H9 (cell line): ENCODE results near the gene APRT. TPM values are rescaled to one million over a fixed set of nuclear protein-coding genes. Genes with fewer than 3 reads are reported as not detected.
A peak's percentile ranks its signal among the peaks of the same experiment; 100 is the strongest.

Source experiments
- DNase-seq: peaks from one replicate; pipeline ENCODE4 v3.0.0-alpha.2; 2017
- H2AFZ ChIP-seq: one replicate; pipeline ENCODE4 v1.6.1; 2013; ENCODE audit warnings: mild to moderate bottlenecking, low read length, control low read depth, moderate library complexity
- H2AK5ac ChIP-seq: 2 replicates; pipeline ENCODE4 v1.6.1; 2013; ENCODE audit warnings: low read length, control low read depth, mixed read lengths; ENCODE audit not compliant: insufficient read length
- H2BK120ac ChIP-seq: one replicate; pipeline ENCODE4 v1.6.1; 2013; ENCODE audit warnings: low read depth, mild to moderate bottlenecking, low read length, control low read depth, inconsistent platforms; ENCODE audit not compliant: poor library complexity, severe bottlenecking
- H2BK12ac ChIP-seq: 2 replicates; pipeline ENCODE4 v1.6.1; 2013; ENCODE audit warnings: low read length, control low read depth, mixed read lengths, low read depth; ENCODE audit not compliant: insufficient read length
- H2BK15ac ChIP-seq: 2 replicates; pipeline ENCODE4 v1.6.1; 2013; ENCODE audit warnings: low read depth, low read length, control low read depth
- H2BK20ac ChIP-seq: one replicate; pipeline ENCODE4 v1.6.1; 2013; ENCODE audit warnings: low read depth, mild to moderate bottlenecking, low read length, control low read depth, inconsistent platforms; ENCODE audit not compliant: poor library complexity, severe bottlenecking
- H2BK5ac ChIP-seq: 2 replicates; pipeline ENCODE4 v1.6.1; 2013; ENCODE audit warnings: low read length, control low read depth, mixed read lengths; ENCODE audit not compliant: insufficient read length
- H3K14ac ChIP-seq: 2 replicates; pipeline ENCODE4 v1.6.1; 2013; ENCODE audit warnings: low read length, control low read depth; ENCODE audit not compliant: insufficient read depth
- H3K18ac ChIP-seq: 2 replicates; pipeline ENCODE4 v1.6.1; 2013; ENCODE audit warnings: low read depth, mild to moderate bottlenecking, mixed read lengths, low read length, control low read depth; ENCODE audit not compliant: insufficient read length
- H3K23ac ChIP-seq: 2 replicates; pipeline ENCODE4 v1.6.1; 2013; ENCODE audit warnings: low read length, control low read depth, mixed read lengths, low read depth; ENCODE audit not compliant: insufficient read length
- H3K23me2 ChIP-seq: 2 replicates; pipeline ENCODE4 v1.6.1; 2013; ENCODE audit warnings: low read depth, mild to moderate bottlenecking, mixed read lengths, low read length, control low read depth; ENCODE audit not compliant: insufficient read length, poor library complexity, severe bottlenecking
- H3K27ac ChIP-seq: 2 replicates; pipeline ENCODE4 v1.5.1; 2013; ENCODE audit warnings: low read length, control low read depth, mixed read lengths, low read depth; ENCODE audit not compliant: insufficient read length
- H3K27me3 ChIP-seq: 2 replicates; pipeline ENCODE4 v1.6.1; 2013; ENCODE audit warnings: low read length, control low read depth, inconsistent platforms; ENCODE audit not compliant: insufficient read depth
- H3K4ac ChIP-seq: 2 replicates; pipeline ENCODE4 v1.6.1; 2013; ENCODE audit warnings: low read depth, mild to moderate bottlenecking, control low read depth, inconsistent platforms, low read length, moderate library complexity
- H3K4me1 ChIP-seq: 2 replicates; pipeline ENCODE4 v1.6.1; 2013; ENCODE audit warnings: low read length, control low read depth, inconsistent platforms; ENCODE audit not compliant: insufficient read depth
- H3K4me2 ChIP-seq: 2 replicates; pipeline ENCODE4 v1.6.1; 2013; ENCODE audit warnings: low read length, control low read depth, mixed read lengths; ENCODE audit not compliant: insufficient read length, insufficient read depth
- H3K56ac ChIP-seq: 2 replicates; pipeline ENCODE4 v1.6.1; 2013; ENCODE audit warnings: low read depth, mild to moderate bottlenecking, mixed read lengths, low read length, control low read depth; ENCODE audit not compliant: insufficient read length
- H3K79me1 ChIP-seq: 2 replicates; pipeline ENCODE4 v1.6.1; 2013; ENCODE audit warnings: low read depth, mild to moderate bottlenecking, moderate library complexity, low read length, control low read depth, inconsistent platforms; ENCODE audit not compliant: insufficient read depth, poor library complexity, severe bottlenecking
- H3K79me2 ChIP-seq: 2 replicates; pipeline ENCODE4 v1.6.1; 2013; ENCODE audit warnings: low read length, control low read depth, inconsistent platforms; ENCODE audit not compliant: insufficient read depth
- H3K9ac ChIP-seq: 2 replicates; pipeline ENCODE4 v1.6.1; 2013; ENCODE audit warnings: low read length, control low read depth, mixed read lengths; ENCODE audit not compliant: insufficient read length; ENCODE audit errors: extremely low read depth
- H3K9me3 ChIP-seq: one replicate; pipeline ENCODE4 v1.6.1; 2013; ENCODE audit warnings: low read depth, low read length, inconsistent platforms; ENCODE audit not compliant: control insufficient read depth
- H3T11ph ChIP-seq: one replicate; pipeline ENCODE4 v1.6.1; 2013; ENCODE audit warnings: mild to moderate bottlenecking, low read length, control low read depth, inconsistent platforms
- H4K20me1 ChIP-seq: one replicate; pipeline ENCODE4 v1.6.1; 2013; ENCODE audit not compliant: control insufficient read depth, insufficient read length, insufficient read depth
- H4K5ac ChIP-seq: 2 replicates; pipeline ENCODE4 v1.6.1; 2013; ENCODE audit warnings: low read depth, mild to moderate bottlenecking, mixed read lengths, low read length, control low read depth; ENCODE audit not compliant: insufficient read length
- H4K8ac ChIP-seq: replicated peaks from 2 replicates; pipeline ENCODE4 v1.6.1; 2013; ENCODE audit warnings: low read length, control low read depth, mixed read lengths, low read depth; ENCODE audit not compliant: insufficient read length
- H4K91ac ChIP-seq: 2 replicates; pipeline ENCODE4 v1.6.1; 2013; ENCODE audit warnings: low read depth, mild to moderate bottlenecking, moderate library complexity, mixed read lengths, low read length, control low read depth; ENCODE audit not compliant: insufficient read length
- H3K27ac Mint-ChIP-seq, 3 experiments: 2 replicates in 2 of 3; 3 replicates in 1 of 3; pipeline ENCODE4 v1.8.0; 2020 to 2021; ENCODE audit warnings: mixed read lengths in 3 of 3, mild to moderate bottlenecking in 1 of 3, moderate library complexity in 1 of 3
- H3K27me3 Mint-ChIP-seq: 2 replicates; pipeline ENCODE4 v1.8.0; 2021; ENCODE audit warnings: low read depth, mild to moderate bottlenecking, moderate library complexity, mixed read lengths
- H3K36me3 Mint-ChIP-seq, 3 experiments: 2 replicates in 2 of 3; 3 replicates in 1 of 3; pipeline ENCODE4 v1.8.0; 2020 to 2021; ENCODE audit warnings: low read depth in 3 of 3, mixed read lengths in 3 of 3; ENCODE audit not compliant: insufficient read depth in 1 of 3
- H3K4me1 Mint-ChIP-seq, 2 experiments: 2 replicates each; pipeline ENCODE4 v1.8.0; 2020; ENCODE audit warnings: mixed read lengths in 2 of 2
- H3K4me3 Mint-ChIP-seq, 2 experiments: 2 replicates in 1 of 2; 3 replicates in 1 of 2; pipeline ENCODE4 v1.8.0; 2020 to 2021; ENCODE audit warnings: mild to moderate bottlenecking in 2 of 2, mixed read lengths in 2 of 2, moderate library complexity in 1 of 2
- H3K9me3 Mint-ChIP-seq, 2 experiments: 2 replicates in 1 of 2; 3 replicates in 1 of 2; pipeline ENCODE4 v1.8.0; 2020; ENCODE audit warnings: mild to moderate bottlenecking in 2 of 2, mixed read lengths in 2 of 2, moderate library complexity in 1 of 2
- WGBS: extraction: QIAGEN DNeasy Blood & Tissue Kit; methylation state at CpG from one replicate; pipeline ENCODE4 v1.1.7; 2013; ENCODE audit warnings: missing lambda C conversion rate, low lambda C conversion rate, mixed read lengths; ENCODE audit not compliant: insufficient read length; ENCODE audit errors: extremely low coverage; 5-methylcytosine and 5-hydroxymethylcytosine counted together
- total RNA-seq: library from RNA; stranded (reverse); gene quantifications from 2 replicates; pipeline ENCODE4 v1.2.1, GENCODE V29; 2021
- TF ChIP-seq, protein P1 (sequence below): fragments of 200-600 bp; sonication (generic); conservative IDR thresholded peaks from 3 replicates; pipeline ENCODE4 v1.8.0; 2021; ENCODE audit warnings: antibody characterized with exemption, mild to moderate bottlenecking

APRT gene
- total RNA-seq, 1 experiment from 2014 or later, result 246 TPM

DNA sequence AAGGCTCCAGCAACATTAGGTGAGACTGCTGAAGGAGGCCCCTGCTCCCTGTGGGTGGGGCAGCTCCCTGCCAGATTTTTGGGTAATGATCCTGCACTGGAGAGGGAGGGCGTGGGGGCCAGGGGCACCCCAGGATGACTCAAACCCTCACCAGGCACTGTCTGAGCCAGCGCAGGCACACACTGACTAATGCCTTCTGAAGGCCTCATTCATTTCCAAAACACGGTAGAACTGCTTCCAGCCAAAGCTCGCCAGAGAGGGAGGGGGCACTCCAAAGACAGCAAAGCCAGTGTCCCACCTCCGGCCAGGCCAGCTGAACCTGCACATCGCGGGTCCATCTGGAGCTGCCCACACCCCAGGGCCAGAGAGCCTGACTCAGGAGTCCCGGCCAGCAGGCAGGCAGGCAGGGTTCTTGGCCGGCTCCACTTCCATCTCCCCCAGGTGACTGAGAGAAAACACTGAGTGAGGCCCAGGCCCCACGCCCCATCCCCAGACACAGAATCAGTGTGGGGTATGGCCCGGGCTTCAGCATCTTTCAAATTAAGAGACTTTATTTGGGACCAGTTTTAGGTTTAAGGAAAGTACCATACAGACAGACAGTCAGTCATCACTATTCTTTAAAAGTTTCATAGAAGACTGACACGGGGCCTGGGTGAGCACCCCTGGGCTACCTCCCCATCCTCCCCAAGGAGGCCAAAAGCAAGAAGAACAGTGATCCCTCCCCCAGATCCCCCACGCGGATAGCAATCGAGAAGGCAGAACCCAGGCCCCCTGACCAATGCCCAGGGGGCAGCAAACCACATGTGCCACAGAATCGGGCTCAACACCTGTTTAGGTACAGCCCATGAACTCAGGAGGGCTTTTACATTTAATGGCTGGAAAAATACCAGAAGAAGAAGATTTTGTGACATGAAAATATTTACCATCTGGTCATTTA is 29.0 kb downstream of the APRT start:
- no peak overlapping the region for H2BK15ac ChIP-seq
- no peaks in the 10 kb centered on the region for H3K36me3 Mint-ChIP-seq
- peaks cover 10% of the 10 kb centered on the region for H3K23me2 ChIP-seq
- H3K4ac ChIP-seq, result no peak overlapping the region
- H2BK5ac ChIP-seq, result no peak overlapping the region
- no peak overlapping the region for H4K5ac ChIP-seq
- H3K9me3 Mint-ChIP-seq, result no peaks in the 10 kb centered on the region
- H3K79me2 ChIP-seq, result peaks cover 4% of the 10 kb centered on the region; the same call in 1 of the 2 replicates
- H4K20me1 ChIP-seq, result peaks cover 2% of the 10 kb centered on the region
- peak overlapping the region in 1 of 3 experiments; percentile 19; a peak in 2 of 7 replicates for H3K27ac Mint-ChIP-seq
- TF ChIP-seq, protein P1, sequence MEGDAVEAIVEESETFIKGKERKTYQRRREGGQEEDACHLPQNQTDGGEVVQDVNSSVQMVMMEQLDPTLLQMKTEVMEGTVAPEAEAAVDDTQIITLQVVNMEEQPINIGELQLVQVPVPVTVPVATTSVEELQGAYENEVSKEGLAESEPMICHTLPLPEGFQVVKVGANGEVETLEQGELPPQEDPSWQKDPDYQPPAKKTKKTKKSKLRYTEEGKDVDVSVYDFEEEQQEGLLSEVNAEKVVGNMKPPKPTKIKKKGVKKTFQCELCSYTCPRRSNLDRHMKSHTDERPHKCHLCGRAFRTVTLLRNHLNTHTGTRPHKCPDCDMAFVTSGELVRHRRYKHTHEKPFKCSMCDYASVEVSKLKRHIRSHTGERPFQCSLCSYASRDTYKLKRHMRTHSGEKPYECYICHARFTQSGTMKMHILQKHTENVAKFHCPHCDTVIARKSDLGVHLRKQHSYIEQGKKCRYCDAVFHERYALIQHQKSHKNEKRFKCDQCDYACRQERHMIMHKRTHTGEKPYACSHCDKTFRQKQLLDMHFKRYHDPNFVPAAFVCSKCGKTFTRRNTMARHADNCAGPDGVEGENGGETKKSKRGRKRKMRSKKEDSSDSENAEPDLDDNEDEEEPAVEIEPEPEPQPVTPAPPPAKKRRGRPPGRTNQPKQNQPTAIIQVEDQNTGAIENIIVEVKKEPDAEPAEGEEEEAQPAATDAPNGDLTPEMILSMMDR, result no peak
- H3K56ac ChIP-seq, result no peak overlapping the region
- no peak overlapping the region for H4K91ac ChIP-seq
- H3K4me2 ChIP-seq, result peak overlapping the region; percentile 28
- H2BK120ac ChIP-seq, result no peak overlapping the region
- H3K4me1 ChIP-seq, result no peaks in the 10 kb centered on the region
- no CpG with 5 or more reads among the region's 16 CpGs for WGBS
- H3K4me1 Mint-ChIP-seq, result peaks cover 28 to 30% of the 10 kb centered on the region in 2 experiments
- H2BK20ac ChIP-seq, result no peak overlapping the region
- no peaks in the 10 kb centered on the region for H3K27me3 ChIP-seq
- no peaks in the 10 kb centered on the region for H3K9me3 ChIP-seq
- H3T11ph ChIP-seq, result no peak overlapping the region
- H3K9ac ChIP-seq, result no peak overlapping the region
- H3K27ac ChIP-seq, result no peak overlapping the region
- H2AK5ac ChIP-seq, result no peak overlapping the region
- no peak overlapping the region for H3K14ac ChIP-seq
- no peak overlapping the region for H3K23ac ChIP-seq
- H2AFZ ChIP-seq, result no peak overlapping the region
- no peak overlapping the region for H2BK12ac ChIP-seq
- no peak overlapping the region for H3K18ac ChIP-seq
- peaks cover 6% of the 10 kb centered on the region; the same call in 1 of the 2 replicates for H3K27me3 Mint-ChIP-seq
- no peak overlapping the region for H4K8ac ChIP-seq
- H3K79me1 ChIP-seq, result no peaks in the 10 kb centered on the region
- H3K4me3 Mint-ChIP-seq, result peak overlapping the region; percentile 46 to 73; a peak in 4 of 5 replicates
- DNase-seq, result no peak
